Body of pancreas (tissue), 4 donors: ENCODE data around the gene SERPINB6. TPM values are rescaled to one million over a fixed set of nuclear protein-coding genes. Genes with fewer than 3 reads are reported as not detected.
"Not testable (repeated sequence)": the region's sequence is repeated elsewhere in the genome, so short reads cannot be mapped to it uniquely, and the experiment has no call there.

Source experiments
- ATAC-seq: fragments of 150-250 bp; one replicate; pipeline ENCODE4 v1.9.1; 2016
- DNase-seq, 4 donors: peaks; one replicate each; pipeline ENCODE4 v3.0.0-alpha.2; 2019
- H3K27ac ChIP-seq, 4 donors: fragments of 200-600 bp; sonication (generic); 1 replicate in 3 of 4; 2 replicates in 1 of 4; pipeline versions ENCODE4 v1.5.1 to v1.6.1; 2016 to 2019; ENCODE audit warnings: mild to moderate bottlenecking in 1 of 4, mixed read lengths in 1 of 4, moderate library complexity in 1 of 4
- H3K27me3 ChIP-seq, 2 donors: fragments of 200-600 bp; sonication (generic); one replicate each; pipeline ENCODE4 v1.6.0; 2016; ENCODE audit warnings: mild to moderate bottlenecking in 1 of 2
- H3K36me3 ChIP-seq, 2 donors: fragments of 200-600 bp; sonication (generic); replicated peaks in 1 of 2; 2 replicates each; pipeline ENCODE4 v1.5.1; 2016; ENCODE audit warnings: low read depth in 2 of 2; ENCODE audit not compliant: insufficient read depth in 1 of 2
- H3K4me1 ChIP-seq: fragments of 200-600 bp; sonication (generic); one replicate; pipeline ENCODE4 v1.6.0; 2016
- H3K4me3 ChIP-seq, 2 donors: fragments of 200-600 bp; sonication (generic); 1 replicate in 1 of 2; 2 replicates in 1 of 2; pipeline ENCODE4 v1.5.1; 2016 to 2019
- H3K9me3 ChIP-seq, 3 donors: fragments of 200-600 bp; sonication (generic); 1 replicate in 2 of 3; 2 replicates in 1 of 3; pipeline ENCODE4 v1.5.1; 2016
- CTCF ChIP-seq, 7 experiments: fragments of 450-650 bp in 4 of 7; fragments of 200-600 bp in 3 of 7; sonication (generic) in 3 of 7; IDR thresholded peaks; one replicate each; pipeline ENCODE4 v1.5.1; 2016 to 2019; ENCODE audit warnings: antibody characterized with exemption in 7 of 7
- POLR2A ChIP-seq, 3 donors: fragments of 450-650 bp; IDR thresholded peaks; one replicate each; pipeline ENCODE4 v1.6.1; 2016; ENCODE audit warnings: antibody characterized with exemption in 3 of 3, mild to moderate bottlenecking in 2 of 3
- WGBS, 2 donors: methylation state at CpG; one replicate each; pipeline ENCODE4 v1.1.5; 2017; 5-methylcytosine and 5-hydroxymethylcytosine counted together
- intact Hi-C: fragments of 100-400 bp; cut with DNase I; formaldehyde crosslinking; loops from one replicate; pipeline ENCODE4 v1.15.1; 2023
- total RNA-seq, 2 donors: library from RNA; depleted of rRNA; stranded (reverse); fragments of >200 nt; gene quantifications; one replicate each; pipeline ENCODE4 v1.1.0, GENCODE V29; 2016

The SERPINB6 gene
- total RNA-seq, 2 donors from 2014 or later, result 113 to 147 TPM

- intact Hi-C loops, result no loop called here
- Histone ChIP-seq H3K4me3 (no peak overlapping the region), H3K9me3 (no peaks in the 10 kb centered on the region), H3K27ac (no peak overlapping the region), H3K27me3 (no peaks in the 10 kb centered on the region), H3K4me1 (peaks cover 4% of the 10 kb centered on the region), H3K36me3 (no peaks in the 10 kb centered on the region)
- WGBS, 2 donors, result 68 to 70% methylated on average over 7 of the region's 7 CpGs
- ATAC-seq, result no peak
- DNase-seq, result no peak
- TF ChIP-seq CTCF (IDR thresholded peaks at IDR 0.05), result no peak
- TF ChIP-seq POLR2A (IDR thresholded peaks at IDR 0.05), result no peak
These were observed 5.3 kb upstream of the SERPINB6 start for GRCh38 chr6:2976571-2977085.

- H3K4me3 ChIP-seq, result no peak overlapping the region
- H3K27me3 ChIP-seq, result no peaks in the 10 kb centered on the region
- ATAC-seq (no peak), DNase-seq (no peak)
- TF ChIP-seq POLR2A (IDR thresholded peaks at IDR 0.05) (no peak), CTCF (IDR thresholded peaks at IDR 0.05) (no peak)
- no peaks in the 10 kb centered on the region for H3K36me3 ChIP-seq
- H3K9me3 ChIP-seq, result no peaks in the 10 kb centered on the region
- no peak overlapping the region for H3K27ac ChIP-seq
- 85% methylated on average over 5 of the region's 5 CpGs for WGBS, 2 donors
- intact Hi-C loops, result no loop called here
- peaks cover 4% of the 10 kb centered on the region for H3K4me1 ChIP-seq
These were observed 4.7 kb upstream of the SERPINB6 start for GRCh38 chr6:2976060-2976459.

- ATAC-seq, result no peak
- Histone ChIP-seq H3K36me3 (no peaks in the 10 kb centered on the region), H3K27me3 (no peaks in the 10 kb centered on the region), H3K4me3 (no peak overlapping the region), H3K27ac (no peak overlapping the region), H3K9me3 (no peaks in the 10 kb centered on the region), H3K4me1 (peaks cover 14% of the 10 kb centered on the region)
- no peak for TF ChIP-seq CTCF (IDR thresholded peaks at IDR 0.05)
- no peak for TF ChIP-seq POLR2A (IDR thresholded peaks at IDR 0.05)
- WGBS, 2 donors, result 76 to 88% methylated on average over 5 of the region's 5 CpGs
- DNase-seq, result no peak
- intact Hi-C loops, result no loop called here
These were observed 2.3 kb upstream of the SERPINB6 start for GRCh38 chr6:2973676-2974075.

- H3K4me3 ChIP-seq, H3K36me3 ChIP-seq, H3K27ac ChIP-seq, H3K9me3 ChIP-seq, DNase-seq, ATAC-seq, intact Hi-C loops, H3K27me3 ChIP-seq: not testable (repeated sequence)
- peaks cover 14% of the 10 kb centered on the region for H3K4me1 ChIP-seq
- WGBS, 2 donors, result 89 to 90% methylated on average over 6 of the region's 6 CpGs
These were observed 1.8 kb upstream of the SERPINB6 start for GRCh38 chr6:2973180-2973579.

GRCh38 chr6:2972685-2973084 is 1.3 kb upstream of the SERPINB6 start:
- H3K27me3 ChIP-seq, H3K9me3 ChIP-seq, ATAC-seq, H3K4me3 ChIP-seq, H3K27ac ChIP-seq, intact Hi-C loops, DNase-seq, H3K36me3 ChIP-seq: not testable (repeated sequence)
- 94 to 95% methylated on average over 5 of the region's 5 CpGs for WGBS, 2 donors
- H3K4me1 ChIP-seq, result peaks cover 14% of the 10 kb centered on the region

- H3K4me1 ChIP-seq, result peaks cover 14% of the 10 kb centered on the region
These were observed 786 bp upstream of the SERPINB6 start for GRCh38 chr6:2972219-2972487.

More at GRCh38 chr6:2972219-2972487, 786 bp upstream of the SERPINB6 start:
- ATAC-seq, DNase-seq, H3K36me3 ChIP-seq, H3K27me3 ChIP-seq, H3K9me3 ChIP-seq, intact Hi-C loops: not testable (repeated sequence)
- 10 to 24% methylated on average over 1 of the region's 1 CpG for WGBS, 2 donors
- Histone ChIP-seq H3K27ac (peak overlapping the region in 3 of 4 donors; percentile 94 to 99 (median 95)), H3K4me3 (peak overlapping the region in 1 of 2 donors; percentile 47)
